Stimulated activated CD8-positive, alpha-beta memory T cell treated with anti-CD3 and anti-CD28 coated beads, Interleukin-15, amount 100 ng/mL, for 48 hours (primary cell): ENCODE results near the gene AP2A2.

Source experiments
- DNase-seq, 2 donors: peaks; one replicate each; pipeline ENCODE4 v3.0.0-alpha.2; 2020; ENCODE audit warnings: low read depth in 2 of 2

AP2A2 gene

DNA sequence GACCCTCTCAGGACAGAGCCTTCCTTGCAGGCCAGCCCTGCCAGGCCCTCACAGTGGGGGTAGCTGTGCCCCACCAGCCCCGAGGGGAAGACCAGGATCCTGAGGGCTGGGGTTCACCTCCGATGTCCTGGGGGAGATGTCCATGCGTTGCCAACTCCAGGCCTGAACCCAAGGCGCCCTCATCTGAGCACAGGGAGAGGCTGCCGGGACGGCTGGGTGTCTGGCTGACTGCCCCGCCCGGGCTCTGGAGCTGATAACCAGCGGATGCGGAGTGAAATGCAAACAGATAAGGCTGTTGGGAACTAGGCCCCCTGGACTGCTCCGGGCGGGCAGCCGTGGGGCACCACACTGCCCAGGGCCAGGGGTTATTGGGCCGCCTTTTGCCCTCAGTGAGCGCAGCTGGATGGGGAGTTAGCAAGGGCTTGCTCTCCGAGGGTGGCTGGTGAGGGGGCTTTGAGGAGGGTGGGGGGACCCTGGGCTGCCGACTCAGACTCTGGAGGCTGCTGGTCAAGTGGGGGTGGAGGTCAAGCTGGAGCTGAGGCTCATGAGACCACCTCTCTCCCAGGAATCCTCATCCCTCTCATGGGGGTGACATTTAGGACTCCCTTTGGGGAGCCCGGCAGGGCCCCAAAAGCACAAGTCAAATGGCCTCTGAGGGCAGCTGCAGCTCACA lies 116.4 kb downstream of the AP2A2 start:
- no peak for DNase-seq

DNA sequence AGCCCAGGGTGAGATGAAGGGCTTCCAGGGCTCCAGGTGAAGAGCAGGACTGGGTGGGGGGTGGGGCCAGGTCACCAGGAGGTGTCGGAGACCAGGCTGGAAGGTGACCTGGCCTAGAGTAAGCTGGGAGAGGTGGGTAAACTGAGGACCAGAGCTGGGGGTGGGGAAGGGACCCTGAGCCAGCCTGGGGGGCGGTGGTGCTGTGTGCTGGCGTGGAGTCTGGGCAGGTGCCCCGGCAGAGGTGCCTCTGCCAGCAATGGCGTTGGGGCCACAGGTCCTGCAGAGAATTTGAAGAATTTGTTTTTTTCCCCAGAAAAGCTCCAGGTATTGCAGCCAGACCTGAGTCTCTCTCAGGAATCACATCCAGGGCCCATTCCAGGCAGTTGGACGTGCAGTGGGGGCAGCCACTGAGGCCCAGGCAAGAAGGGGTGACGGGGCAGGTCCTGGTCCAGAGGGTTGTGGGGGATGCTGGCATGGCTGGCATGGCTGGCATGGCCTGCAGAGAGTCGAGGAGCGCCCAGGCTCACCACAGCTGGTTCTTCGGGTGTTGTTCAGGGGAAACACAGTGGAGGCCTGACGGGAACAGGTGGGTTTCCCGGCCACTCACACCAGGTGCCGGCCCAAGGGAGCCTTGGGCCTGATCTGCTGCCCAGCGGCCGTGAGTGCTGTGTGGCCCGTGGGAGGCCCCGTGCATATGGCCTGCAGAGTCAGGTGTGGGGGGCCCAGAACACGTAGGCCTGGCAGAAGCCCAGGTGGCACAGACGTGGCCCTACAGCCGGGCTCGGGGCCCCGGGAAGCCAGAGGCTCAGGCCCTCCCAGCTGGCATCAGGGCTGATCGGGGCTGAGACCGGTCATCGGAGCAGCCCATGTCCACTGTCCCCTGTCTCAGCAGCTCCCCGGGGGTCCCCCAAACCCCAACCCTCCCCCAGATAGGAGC lies 117.2 kb downstream of the AP2A2 start:
- no peak for DNase-seq

GRCh38 chr11:1043563-1044096 lies 118.0 kb downstream of the AP2A2 start:
- DNase-seq = no peak

GRCh38 chr11:1044160-1044559 lies 118.5 kb downstream of the AP2A2 start:
- DNase-seq = no peak

GRCh38 chr11:1047595-1048156 lies 122.0 kb downstream of the AP2A2 start:
- no peak for DNase-seq

- no peak for DNase-seq
Measured at GRCh38 chr11:1048375-1049070, 122.9 kb downstream of the AP2A2 start.

DNA sequence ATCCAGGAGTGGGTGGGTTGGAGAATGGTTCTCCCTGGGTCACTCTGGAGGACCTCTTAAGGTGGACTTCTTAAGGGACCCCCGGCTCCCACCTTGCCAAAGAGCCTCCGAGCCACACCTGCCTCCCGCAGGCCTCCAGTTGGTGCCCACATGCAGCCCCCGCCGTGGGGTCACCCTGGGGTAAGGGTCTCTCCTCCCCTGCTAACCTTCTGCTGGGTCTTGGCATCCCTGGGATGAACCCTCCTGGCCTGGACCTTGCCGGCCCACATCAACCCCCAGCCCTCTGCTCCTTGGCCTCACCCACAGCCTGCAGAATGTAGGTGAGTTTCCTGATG lies 123.4 kb downstream of the AP2A2 start:
- DNase-seq = no peak

- DNase-seq = no peak
Measured at GRCh38 chr11:1049431-1049891, 123.8 kb downstream of the AP2A2 start.

GRCh38 chr11:1049911-1050580 lies 124.4 kb downstream of the AP2A2 start:
- DNase-seq = no peak

DNA sequence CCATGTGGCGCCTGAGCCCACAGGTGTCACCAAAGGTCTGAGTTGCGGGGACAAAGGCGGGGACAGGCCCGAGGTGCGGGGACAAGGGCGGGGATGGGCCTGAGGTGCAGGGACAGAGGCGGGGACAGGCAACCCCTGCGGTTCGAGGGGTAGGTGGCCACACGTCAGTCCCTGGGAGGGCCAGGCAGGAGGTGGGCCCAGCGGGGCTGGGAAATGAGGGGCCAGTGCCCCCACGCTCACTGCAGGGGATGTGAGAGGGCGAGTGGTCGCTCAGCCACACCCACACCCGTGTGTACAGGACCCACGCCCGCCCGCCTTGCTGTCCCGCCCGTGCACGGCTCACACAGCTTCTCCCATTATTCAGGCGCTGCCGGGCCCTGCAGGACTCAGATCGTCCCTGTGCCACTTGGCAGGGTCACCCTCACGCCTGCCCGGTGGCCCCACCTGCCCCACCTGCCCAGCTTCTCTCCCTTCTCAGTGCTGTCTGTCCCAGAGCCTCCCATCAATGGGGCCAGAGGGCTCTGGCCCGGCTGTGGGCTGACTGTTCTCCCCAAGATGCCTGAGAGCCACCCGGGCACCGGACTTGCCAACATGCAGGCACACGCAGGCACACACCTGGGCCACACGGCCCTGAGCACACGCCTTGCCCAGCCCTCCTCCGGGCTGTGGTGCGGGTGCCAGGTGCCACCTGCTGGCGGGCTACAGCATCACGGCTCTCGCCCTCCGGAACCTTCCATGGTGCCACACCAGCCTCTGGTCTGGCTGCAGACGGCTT lies 125.1 kb downstream of the AP2A2 start:
- DNase-seq = peak; percentile 54 to 58

DNA sequence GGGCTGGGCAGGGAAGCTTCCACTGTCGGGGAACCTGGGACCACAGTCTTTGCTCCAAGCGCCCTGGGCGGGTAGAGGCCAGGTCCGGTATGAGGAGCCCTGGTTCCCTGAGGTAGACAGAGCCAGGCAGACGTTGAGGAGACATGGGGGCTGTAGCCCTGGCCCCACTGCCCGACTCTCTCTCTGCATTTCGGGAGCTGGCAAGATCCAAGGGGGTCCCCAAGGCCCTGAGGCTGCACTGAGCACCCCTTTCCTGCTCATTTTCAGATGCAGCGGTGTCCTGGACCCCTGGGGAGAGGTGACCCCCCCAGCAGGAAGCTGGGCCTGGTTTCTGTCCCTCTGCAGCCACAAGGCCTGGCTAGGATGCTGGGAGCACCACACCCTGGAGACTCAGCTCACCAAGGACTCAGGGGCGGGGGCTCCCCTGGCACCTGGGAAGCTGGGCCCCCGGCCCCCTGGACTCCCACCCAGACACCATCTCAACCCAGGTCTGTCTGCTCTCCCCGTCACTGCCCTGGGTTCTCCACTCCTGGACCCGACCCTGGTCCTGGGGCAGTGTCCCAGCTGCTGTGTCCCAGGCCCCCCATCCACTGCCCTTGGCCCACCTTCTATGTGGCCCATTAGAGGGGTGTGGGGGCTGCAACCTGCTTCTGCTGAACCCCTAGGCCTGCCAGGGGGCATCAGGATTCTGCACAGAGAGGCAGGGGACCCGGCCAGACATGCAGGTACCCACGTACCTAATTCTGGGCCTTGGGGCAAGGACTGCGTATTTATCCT lies 125.9 kb downstream of the AP2A2 start:
- DNase-seq = no peak

GRCh38 chr11:1052133-1053011 lies 126.7 kb downstream of the AP2A2 start:
- DNase-seq = no peak

DNA sequence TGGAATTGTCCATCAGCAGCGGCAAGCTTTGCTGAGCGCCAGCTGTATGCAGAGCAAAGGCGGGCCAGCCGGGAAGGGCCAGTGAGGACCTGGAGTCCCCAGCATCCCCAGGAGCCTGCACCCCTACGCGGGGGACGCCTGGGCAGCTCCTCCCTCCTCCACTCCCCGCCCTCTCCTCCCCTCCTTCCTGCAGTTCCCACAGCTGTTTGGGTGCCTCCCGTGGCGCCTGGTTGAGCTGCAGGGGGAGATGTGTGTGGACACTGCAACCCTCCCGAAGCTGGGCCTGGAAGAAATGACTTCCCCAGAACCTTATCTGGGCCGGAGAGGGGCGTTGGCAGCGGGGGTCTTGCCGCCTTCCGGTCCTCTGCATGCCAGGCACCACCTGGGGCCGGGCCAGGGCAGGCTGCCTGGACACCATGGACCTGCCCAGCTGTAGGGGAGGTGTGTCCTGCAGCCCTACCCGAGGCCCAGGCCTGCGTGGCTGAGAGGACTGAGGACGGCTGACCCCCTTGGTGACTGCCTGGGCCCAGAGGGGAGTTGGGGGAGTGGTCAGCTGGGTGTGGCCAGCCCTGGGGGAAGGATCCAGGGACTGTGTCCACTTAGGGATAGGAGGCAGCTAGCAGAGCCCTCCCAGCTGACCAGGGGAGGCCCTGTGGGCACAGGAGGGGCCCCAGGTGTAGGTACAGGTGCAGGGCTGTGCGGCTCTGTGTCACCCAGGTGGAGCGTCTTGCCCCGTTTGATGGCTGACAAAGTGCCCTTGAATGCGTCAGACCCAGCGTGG lies 127.6 kb downstream of the AP2A2 start:
- DNase-seq = no peak

DNA sequence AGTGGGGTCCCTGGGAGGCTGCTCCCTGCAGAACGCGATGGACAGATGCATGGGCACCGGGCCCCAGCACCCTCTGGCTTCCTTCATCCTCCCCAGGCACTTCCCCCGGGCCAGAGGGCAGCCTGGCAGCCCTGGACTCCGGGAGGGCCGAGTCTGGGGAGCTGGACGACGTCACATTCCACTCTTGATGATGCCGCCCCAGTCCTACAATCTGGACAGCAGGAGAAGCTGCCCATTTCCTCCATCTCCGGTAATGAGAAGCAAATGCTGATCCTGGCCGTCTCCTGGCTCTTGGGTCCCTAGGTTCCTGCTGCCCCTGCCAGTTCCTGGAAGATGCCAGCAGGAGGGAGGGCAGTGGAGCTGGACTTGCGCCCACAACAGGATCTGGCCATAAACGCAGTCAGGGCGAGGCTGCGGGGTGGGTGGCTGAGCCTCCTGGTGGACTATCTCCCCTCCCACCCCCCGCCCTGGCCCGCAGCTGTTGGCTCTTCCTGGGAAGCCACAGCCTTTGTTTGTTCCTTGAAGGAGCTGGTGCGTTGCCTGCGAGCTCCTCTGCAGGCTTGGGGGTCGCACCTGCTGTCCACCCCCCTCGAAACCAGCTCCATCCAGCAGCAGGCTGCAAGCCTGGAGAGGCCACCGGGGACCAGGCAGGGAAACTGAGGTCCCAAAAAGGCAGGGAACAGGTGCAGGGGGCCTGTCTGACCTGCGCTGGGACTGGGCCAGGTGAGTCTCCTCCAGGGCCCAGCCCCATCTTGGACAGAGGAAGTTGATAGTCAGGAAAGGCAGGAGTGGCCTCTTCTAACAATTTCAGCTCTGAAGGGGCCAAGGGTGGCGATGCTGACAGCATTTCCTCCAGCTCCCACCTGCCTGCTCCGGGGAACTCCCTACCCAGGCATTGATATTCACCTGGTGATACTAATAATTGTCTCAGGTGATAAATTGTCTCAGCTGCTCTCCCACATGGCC lies 128.8 kb downstream of the AP2A2 start:
- DNase-seq = no peak

DNA sequence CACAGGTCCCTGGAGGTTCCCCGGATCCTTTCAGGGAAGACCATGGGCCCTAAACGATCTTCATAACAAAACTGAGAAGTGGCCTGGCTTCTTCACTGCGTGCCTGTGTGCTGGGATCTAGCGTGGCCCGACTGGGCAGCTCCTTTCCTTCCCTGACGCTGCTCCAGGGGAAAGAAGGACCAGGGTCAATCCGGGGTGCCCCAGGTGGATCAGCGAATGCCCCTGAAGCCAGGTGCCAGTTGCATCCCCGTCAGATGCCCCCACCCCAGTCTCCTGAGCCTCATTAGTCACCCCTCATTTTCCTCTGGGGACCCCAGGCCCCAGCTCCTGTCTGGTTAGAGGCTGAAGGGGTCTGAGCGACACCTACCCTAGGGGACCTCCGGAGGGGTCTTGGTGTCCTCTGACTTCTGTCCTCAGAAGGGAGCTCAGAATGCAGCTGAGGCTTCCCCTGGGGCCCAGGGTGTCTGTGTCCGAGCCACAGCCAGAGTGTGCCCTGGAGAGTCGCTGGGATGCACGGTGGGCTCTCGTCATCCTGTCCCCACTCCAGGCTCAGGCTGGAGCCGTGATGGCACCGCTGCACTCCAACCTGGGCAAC lies 129.5 kb downstream of the AP2A2 start:
- no peak for DNase-seq

DNA sequence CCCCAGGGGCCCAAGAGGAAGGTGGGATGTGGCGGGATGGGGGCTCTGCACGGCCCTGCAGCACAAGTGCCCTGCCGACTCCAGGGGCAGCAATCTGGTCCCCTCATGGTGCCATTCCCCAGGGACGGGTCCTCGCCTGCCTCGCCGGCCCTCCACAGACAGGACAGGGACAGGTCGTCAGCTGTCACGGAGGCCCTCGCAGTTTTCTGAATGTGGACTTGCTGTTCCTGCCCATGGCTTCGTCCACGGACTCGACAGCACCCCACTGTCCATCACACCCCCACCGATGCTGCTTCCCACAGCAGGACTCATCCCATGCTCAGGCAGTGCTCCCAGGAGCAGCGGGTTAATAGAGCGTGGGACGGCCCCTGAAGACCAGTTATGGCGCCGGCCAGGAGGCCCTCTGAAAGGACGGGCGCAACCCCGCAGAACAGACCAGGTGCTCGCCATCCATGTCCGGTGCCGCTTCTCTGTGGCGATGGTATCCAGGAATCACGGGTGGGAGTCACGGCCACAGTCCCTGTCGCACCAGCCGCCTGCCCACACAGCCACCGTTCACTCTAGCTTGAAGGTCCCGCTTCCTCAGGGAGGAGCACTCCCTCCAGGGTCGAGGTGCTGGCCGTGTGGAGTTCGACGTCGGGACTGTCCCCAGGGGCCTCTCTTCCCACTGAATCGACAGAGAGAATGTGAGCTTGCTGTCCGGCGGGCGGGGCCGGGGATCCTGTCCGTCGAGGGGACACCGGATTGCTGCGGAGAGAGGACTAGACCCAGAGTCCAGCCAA lies 130.5 kb downstream of the AP2A2 start:
- no peak for DNase-seq
